A673 (cell line): Measurements from ENCODE around the gene PPHLN1.
"Not testable (repeated sequence)": the region's sequence is repeated elsewhere in the genome, so short reads cannot be mapped to it uniquely, and the experiment has no call there.

Source experiments
- CTCF ChIP-seq: fragments of 300-800, 200-600 bp; sonication (generic); conservative IDR thresholded peaks from 2 replicates; pipeline ENCODE4 v1.5.1; 2017; ENCODE audit warnings: low read depth, mild to moderate bottlenecking, antibody characterized with exemption, low read length, moderate library complexity, mixed read lengths
- EZH2 ChIP-seq: fragments of 200-600 bp; sonication (generic); IDR thresholded peaks from 2 replicates; pipeline ENCODE4 v1.6.1; 2017; ENCODE audit warnings: borderline replicate concordance, low read depth, mild to moderate bottlenecking, mixed read lengths, antibody characterized with exemption, low read length; ENCODE audit not compliant: poor library complexity, severe bottlenecking

GRCh38 chr12:42388086-42388485, 62.1 kb downstream of the PPHLN1 start:
- not testable (repeated sequence) for TF ChIP-seq CTCF, EZH2
